GM13977 (cell line): ENCODE results near the gene CNTN4.

Source experiments
- DNase-seq: peaks from one replicate; pipeline ENCODE4 v3.0.0; 2012; ENCODE audit warnings: low spot score
- in situ Hi-C: fragments of 300-500 bp; cut with MboI; formaldehyde crosslinking; loops from one replicate; pipeline ENCODE4 v1.12.0; 2022; ENCODE audit warnings: low sequenced_read_pairs, low pct_unique_long_range_greater_than_20kb, mixed read lengths, inconsistent platforms; ENCODE audit not compliant: unreplicated experiment
- TF ChIP-seq, protein P1 (sequence below): IDR thresholded peaks from 2 replicates; pipeline ENCODE4 v1.5.1; 2012; ENCODE audit warnings: mild to moderate bottlenecking, control low read depth; ENCODE audit not compliant: insufficient read depth; ENCODE audit errors: extremely low read depth, missing control alignments

Gene CNTN4

DNA sequence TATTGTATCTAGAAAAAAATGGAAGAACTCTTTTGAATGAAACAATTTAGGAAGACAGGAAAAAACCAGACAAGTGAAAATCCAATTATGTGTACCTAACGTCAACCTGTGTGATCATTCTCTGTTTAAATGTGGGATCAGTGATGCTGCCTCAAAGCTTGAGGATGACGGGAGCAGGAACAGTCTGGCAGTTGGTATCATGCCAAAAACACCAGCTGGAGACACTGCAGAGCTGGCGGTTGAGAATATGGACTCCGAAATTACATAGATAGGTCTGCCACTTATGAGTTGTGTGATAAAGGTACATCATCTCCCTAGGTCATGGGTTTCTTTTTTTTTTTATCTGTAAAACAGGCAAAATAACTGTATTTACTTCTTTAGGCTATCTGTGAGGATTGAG lies 480.5 kb downstream of the CNTN4 start:
- in situ Hi-C loops, result no loop called here
- DNase-seq, result no peak
- TF ChIP-seq, protein P1, sequence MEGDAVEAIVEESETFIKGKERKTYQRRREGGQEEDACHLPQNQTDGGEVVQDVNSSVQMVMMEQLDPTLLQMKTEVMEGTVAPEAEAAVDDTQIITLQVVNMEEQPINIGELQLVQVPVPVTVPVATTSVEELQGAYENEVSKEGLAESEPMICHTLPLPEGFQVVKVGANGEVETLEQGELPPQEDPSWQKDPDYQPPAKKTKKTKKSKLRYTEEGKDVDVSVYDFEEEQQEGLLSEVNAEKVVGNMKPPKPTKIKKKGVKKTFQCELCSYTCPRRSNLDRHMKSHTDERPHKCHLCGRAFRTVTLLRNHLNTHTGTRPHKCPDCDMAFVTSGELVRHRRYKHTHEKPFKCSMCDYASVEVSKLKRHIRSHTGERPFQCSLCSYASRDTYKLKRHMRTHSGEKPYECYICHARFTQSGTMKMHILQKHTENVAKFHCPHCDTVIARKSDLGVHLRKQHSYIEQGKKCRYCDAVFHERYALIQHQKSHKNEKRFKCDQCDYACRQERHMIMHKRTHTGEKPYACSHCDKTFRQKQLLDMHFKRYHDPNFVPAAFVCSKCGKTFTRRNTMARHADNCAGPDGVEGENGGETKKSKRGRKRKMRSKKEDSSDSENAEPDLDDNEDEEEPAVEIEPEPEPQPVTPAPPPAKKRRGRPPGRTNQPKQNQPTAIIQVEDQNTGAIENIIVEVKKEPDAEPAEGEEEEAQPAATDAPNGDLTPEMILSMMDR, result no peak

DNA sequence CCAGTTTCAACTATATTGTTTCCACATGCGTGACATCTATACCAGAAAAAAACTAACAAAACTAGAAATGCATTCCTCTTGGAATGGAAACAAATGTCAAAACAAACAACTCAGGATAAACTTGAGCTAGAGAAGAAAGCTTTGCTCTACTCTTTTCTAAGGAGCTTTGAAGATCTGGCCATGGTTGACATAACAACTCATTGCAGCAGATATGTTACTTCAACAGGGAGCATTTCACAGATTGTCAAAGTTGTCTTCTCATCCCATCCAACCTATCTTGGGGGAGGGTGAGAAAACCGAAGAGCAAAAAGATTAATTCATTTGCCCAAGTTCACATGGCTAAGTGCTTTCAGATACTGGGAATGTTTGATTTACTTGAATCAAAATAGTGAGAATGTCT lies 484.4 kb downstream of the CNTN4 start:
- TF ChIP-seq, protein P1, result no peak
- in situ Hi-C loops, result no loop called here
- no peak for DNase-seq

DNA sequence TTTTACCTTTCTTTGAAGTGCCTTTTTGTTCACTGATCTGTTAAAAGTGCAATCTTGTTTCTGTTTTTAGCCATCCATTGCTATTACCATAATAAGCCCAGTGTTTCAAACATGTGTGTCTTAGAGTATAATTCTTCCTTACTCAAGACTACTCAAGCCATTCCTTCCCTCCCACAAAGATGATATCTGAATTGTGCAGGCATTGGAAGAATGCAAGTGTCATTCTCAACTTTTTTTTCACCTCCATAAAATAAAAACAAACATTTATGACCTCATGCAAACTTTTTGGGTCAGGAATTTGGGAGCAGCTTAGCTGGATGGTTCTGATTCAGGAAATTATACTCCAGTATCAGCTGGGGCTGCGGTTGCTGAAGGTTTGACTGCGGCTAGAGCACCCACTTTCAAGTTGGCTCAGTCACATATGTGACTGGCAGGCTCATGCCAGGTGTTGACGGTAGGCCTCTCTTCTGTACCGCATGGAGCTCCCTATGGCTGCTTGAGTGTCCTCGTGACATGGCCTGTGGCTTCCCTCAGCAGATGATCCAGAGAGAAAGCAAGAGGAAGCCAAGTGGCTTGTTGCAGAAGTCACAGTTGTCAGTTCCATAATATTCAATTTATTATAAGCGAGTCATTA lies 490.8 kb downstream of the CNTN4 start:
- no peak for DNase-seq
- TF ChIP-seq, protein P1, result no peak
- in situ Hi-C loops, result no loop called here

DNA sequence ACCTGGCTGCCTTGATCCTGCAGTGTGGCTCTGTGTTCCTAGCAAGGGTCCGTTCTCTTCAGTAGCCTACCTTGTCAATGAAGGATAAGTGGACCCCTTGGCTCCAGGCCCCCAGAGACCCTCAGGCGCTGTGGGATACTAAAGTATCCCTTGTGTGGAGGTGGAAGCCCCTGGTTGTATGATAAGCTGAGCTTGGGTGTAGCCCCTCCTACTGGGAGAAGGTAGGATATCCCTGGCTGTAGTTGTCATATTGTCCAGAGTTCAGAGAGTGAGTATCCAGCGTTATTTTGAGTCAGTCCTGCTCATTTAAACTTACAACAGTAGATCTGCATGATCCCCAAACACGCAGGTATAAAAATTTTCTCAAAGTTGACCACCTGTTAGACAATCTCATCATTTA lies 496.8 kb downstream of the CNTN4 start:
- in situ Hi-C loops, result no loop called here
- DNase-seq, result no peak
- TF ChIP-seq, protein P1, result no peak

DNA sequence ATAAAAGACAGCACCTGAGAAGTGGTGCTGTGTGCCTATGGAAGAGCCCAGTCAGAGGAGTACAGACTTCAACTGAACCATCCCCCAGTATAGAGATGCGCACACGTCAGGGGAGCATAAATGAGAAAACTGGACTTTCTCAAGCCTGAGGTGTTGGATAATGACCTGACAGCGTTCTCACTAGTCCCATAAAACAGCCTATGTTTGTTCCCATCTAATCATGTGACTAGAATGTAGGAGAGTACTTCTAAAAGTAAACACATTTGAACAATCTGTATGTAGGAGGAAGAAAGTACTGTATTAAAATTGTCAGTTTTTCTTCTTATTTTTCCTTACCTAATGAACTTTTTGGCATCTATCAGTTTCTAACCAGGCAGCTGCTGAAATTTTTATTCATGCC lies 498.9 kb downstream of the CNTN4 start:
- in situ Hi-C loops, result no loop called here
- no peak for DNase-seq
- TF ChIP-seq, protein P1, result no peak

DNA sequence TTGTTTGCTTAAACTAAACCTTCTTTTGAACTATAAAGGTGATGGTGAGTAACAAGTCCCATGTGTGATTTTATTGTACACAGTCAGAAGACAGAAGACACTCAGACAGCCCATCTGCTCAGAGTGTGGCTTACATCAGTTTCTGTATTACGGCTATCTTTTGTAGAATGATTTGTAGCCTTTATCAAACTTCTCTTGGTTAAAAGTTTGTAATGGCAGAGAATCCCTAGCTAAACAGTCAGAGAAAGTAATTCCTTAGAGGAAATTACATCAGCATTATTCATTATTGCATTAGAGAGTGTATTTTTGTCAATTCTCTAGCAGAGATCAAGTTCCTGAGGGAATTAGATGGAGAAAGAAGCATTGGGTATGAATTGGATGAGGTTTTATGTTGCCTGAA lies 500.8 kb downstream of the CNTN4 start:
- TF ChIP-seq, protein P1, result no peak
- no peak for DNase-seq
- in situ Hi-C loops, result no loop called here

DNA sequence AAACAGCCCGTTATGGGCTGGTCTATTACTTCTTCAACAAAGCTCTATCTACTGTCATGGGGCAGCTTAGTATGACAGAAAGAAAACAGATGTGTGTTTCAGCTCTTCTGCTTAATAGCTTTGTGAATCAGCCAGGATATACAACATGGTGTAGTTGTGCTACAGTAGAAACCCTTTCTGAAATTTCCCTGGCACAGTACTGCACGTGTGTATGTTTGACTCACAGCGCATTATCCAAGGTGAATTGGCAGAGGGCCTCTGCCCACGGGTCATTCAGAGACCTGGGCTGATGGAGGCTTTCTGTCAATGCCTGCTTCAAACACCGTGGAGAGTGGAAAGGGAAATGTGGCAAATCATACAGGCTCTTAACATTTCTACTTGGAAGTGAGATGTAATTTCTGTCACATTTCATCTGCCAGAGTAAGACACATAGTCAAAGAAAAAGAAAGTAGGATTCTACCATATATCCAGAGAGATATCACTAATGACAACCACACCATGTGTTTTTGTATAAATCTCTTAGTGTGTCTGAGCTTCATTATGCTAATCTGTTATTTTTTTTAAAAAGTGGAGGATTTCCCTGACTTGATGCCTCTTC lies 505.1 kb downstream of the CNTN4 start:
- in situ Hi-C loops, result no loop called here
- TF ChIP-seq, protein P1, result no peak
- DNase-seq, result no peak
